GM18520 (cell line): ENCODE results near the gene EIF3A.
"Not testable (repeated sequence)": the region's sequence is repeated elsewhere in the genome, so short reads cannot be mapped to it uniquely, and the experiment has no call there.

ENCODE experiments used
- ATAC-seq: cut with Tn5 transposase; IDR thresholded peaks from one replicate; pipeline ENCODE4 v1.9.1; 2021; ENCODE audit not compliant: unreplicated experiment

EIF3A gene

GRCh38 chr10:119059557-119059956 is 21.1 kb downstream of the EIF3A start:
- no peak for ATAC-seq

- no peak for ATAC-seq
Observed at GRCh38 chr10:119058010-119058409, 22.6 kb downstream of the EIF3A start.

GRCh38 chr10:119055472-119055871 is 25.1 kb downstream of the EIF3A start:
- ATAC-seq: no peak

- ATAC-seq: no peak
Observed at GRCh38 chr10:119051775-119052174, 28.8 kb downstream of the EIF3A start.

- no peak for ATAC-seq
Observed at GRCh38 chr10:119049777-119050176, 30.8 kb downstream of the EIF3A start.

- no peak for ATAC-seq
Observed at GRCh38 chr10:119049361-119049760, 31.3 kb downstream of the EIF3A start.

GRCh38 chr10:119045561-119045960 is 35.1 kb downstream of the EIF3A start:
- ATAC-seq: no peak

- no peak for ATAC-seq
Observed at GRCh38 chr10:119042169-119042568, 38.4 kb downstream of the EIF3A start.

- ATAC-seq: no peak
Observed at GRCh38 chr10:119041326-119041725, 39.3 kb downstream of the EIF3A start.

GRCh38 chr10:119039161-119039560 is 41.5 kb downstream of the EIF3A start:
- no peak for ATAC-seq

- ATAC-seq: no peak
Observed at GRCh38 chr10:119031496-119032059, 49.0 kb downstream of the EIF3A start.

- no peak for ATAC-seq
Observed at GRCh38 chr10:119030421-119031250, 50.0 kb downstream of the EIF3A start.

GRCh38 chr10:119029613-119030420 is 50.8 kb downstream of the EIF3A start, which contains the start of gene NANOS1:
TSS of gene NANOS1 (plus strand) at chr10:119029714. CDS start at chr10:119029802, 88 bp downstream.
- no peak for ATAC-seq

GRCh38 chr10:119028900-119029612 is 51.6 kb downstream of the EIF3A start:
- ATAC-seq: peak; percentile 52

- ATAC-seq: not testable (repeated sequence)
Observed at GRCh38 chr10:119028445-119028899, 52.1 kb downstream of the EIF3A start.

GRCh38 chr10:119026301-119027110 is 54.1 kb downstream of the EIF3A start:
- no peak for ATAC-seq

- no peak for ATAC-seq
Observed at GRCh38 chr10:119025776-119026175, 54.8 kb downstream of the EIF3A start.

GRCh38 chr10:119025336-119025735 is 55.3 kb downstream of the EIF3A start:
- no peak for ATAC-seq

- ATAC-seq: no peak
Observed at GRCh38 chr10:119024882-119025281, 55.7 kb downstream of the EIF3A start.

GRCh38 chr10:119023553-119023868 is 57.1 kb downstream of the EIF3A start:
- no peak for ATAC-seq
